Measurements from ENCODE around the gene F2R.

GRCh38 chr5:76746677-76747076 lies 30.8 kb downstream of the F2R start:
- TF ChIP-seq CTCF (IDR thresholded peaks at IDR 0.05; ENCODE audit: low read depth, low read length): no peak; the same call in 1 of the 2 replicates
- no peak for TF ChIP-seq EZH2phosphoT487 (IDR thresholded peaks at IDR 0.05; ENCODE audit: low read depth)

Measured in OCI-LY3 (cell line).